HepG2 (cell line): Measurements from ENCODE around the gene MAP7D3. TPM values are rescaled to one million over a fixed set of nuclear protein-coding genes. Genes with fewer than 3 reads are reported as not detected.

Experiments used
- ATAC-seq: fragments of 200-7000 bp; cut with Tn5 transposase; 3 replicates; pipeline ENCODE4 v1.9.1; 2020; ENCODE audit warnings: mild to moderate bottlenecking, moderate library complexity
- BruUV-seq: library from RNA; stranded (reverse); fragments of 400-500 nt; replicated peaks from 2 replicates; lab custom pipeline; 2021; lab: Mats Ljungman, UMichigan
- CTCF ChIA-PET: fragments of 300-600 bp; formaldehyde crosslinking; extraction: SDS; loops from one replicate; lab custom pipeline; 2021; ENCODE audit warnings: low total read pairs, inconsistent platforms, low intra/inter-chr PET ratio; lab: Yijun Ruan, JAX
- POLR2A ChIA-PET: fragments of 350-600 bp; sonication (Branson Sonifier 250); formaldehyde crosslinking; loops from one replicate; lab custom pipeline; 2020; ENCODE audit warnings: antibody characterized with exemption, inconsistent platforms; lab: Yijun Ruan, JAX
- DNase-seq: peaks from one replicate; pipeline ENCODE4 v3.0.0-alpha.2; 2015; ENCODE audit warnings: low spot score
- FAIRE-seq: peaks from 3 replicates; lab custom pipeline; 2011; peaks lifted over from hg19 to GRCh38; lab: Jason Lieb, UNC
- H2AFZ ChIP-seq: one replicate; pipeline ENCODE4 v1.6.1; 2011; ENCODE audit warnings: low read length, inconsistent platforms
- H3K27ac ChIP-seq: fragments of 300-600 bp; 3 replicates; pipeline ENCODE4 v1.8.0; 2011; ENCODE audit warnings: mixed run types, mild to moderate bottlenecking, mixed read lengths, low read length, inconsistent platforms; ENCODE audit not compliant: insufficient read depth; ENCODE audit errors: extremely low read length
- H3K27me3 ChIP-seq, 2 experiments: fragments of 200-600 bp in 1 of 2; 2 replicates in 1 of 2; 3 replicates in 1 of 2; pipeline versions ENCODE4 v1.6.0 to v1.8.0; 2011; ENCODE audit warnings: low read length in 2 of 2, mild to moderate bottlenecking in 2 of 2, moderate library complexity in 2 of 2, inconsistent platforms in 1 of 2; ENCODE audit not compliant: insufficient read depth in 2 of 2, control insufficient read depth in 1 of 2
- H3K36me3 ChIP-seq, 2 experiments: fragments of 200-600 bp in 1 of 2; replicated peaks in 1 of 2; 2 replicates in 1 of 2; 3 replicates in 1 of 2; pipeline versions ENCODE4 v1.5.1 to v1.8.0; 2011; ENCODE audit warnings: low read length in 2 of 2, inconsistent platforms in 1 of 2; ENCODE audit not compliant: insufficient read depth in 2 of 2, control insufficient read depth in 1 of 2
- H3K4me1 ChIP-seq: 2 replicates; pipeline ENCODE4 v1.5.1; 2012; ENCODE audit warnings: low read length, inconsistent platforms; ENCODE audit not compliant: insufficient read depth
- H3K4me2 ChIP-seq: 2 replicates; pipeline ENCODE4 v1.6.0; 2011; ENCODE audit warnings: low read depth, low read length, inconsistent platforms
- H3K4me3 ChIP-seq, 3 experiments: fragments of 200-600 bp in 1 of 3; sonication (generic), shearing (Covaris generic) in 1 of 3; replicated peaks in 1 of 3; 2 replicates each; pipeline ENCODE4 v1.5.1; 2011 to 2016; ENCODE audit warnings: low read length in 3 of 3, inconsistent platforms in 2 of 3, low read depth in 2 of 3, mild to moderate bottlenecking in 2 of 3, control low read depth in 1 of 3, mixed read lengths in 1 of 3; ENCODE audit not compliant: insufficient read depth in 1 of 3
- H3K79me2 ChIP-seq: one replicate; pipeline ENCODE4 v1.6.1; 2011; ENCODE audit warnings: low read length, inconsistent platforms; ENCODE audit not compliant: insufficient read depth
- H3K9ac ChIP-seq: 2 replicates; pipeline ENCODE4 v1.6.0; 2011; ENCODE audit warnings: mild to moderate bottlenecking, low read depth, low read length, inconsistent platforms; ENCODE audit not compliant: insufficient read depth
- H3K9me3 ChIP-seq: 2 replicates; pipeline ENCODE4 v1.5.1; 2012; ENCODE audit warnings: mild to moderate bottlenecking, low read length
- H4K20me1 ChIP-seq: 2 replicates; pipeline ENCODE4 v1.6.0; 2011; ENCODE audit warnings: inconsistent platforms, mild to moderate bottlenecking, low read length, moderate library complexity; ENCODE audit not compliant: insufficient read depth
- AFF4 ChIP-seq: sonication (generic); formaldehyde crosslinking; IDR thresholded peaks from 2 replicates; pipeline ENCODE4 v1.4.0; 2020; ENCODE audit warnings: missing genetic modification reagents
- AGO2 ChIP-seq: fragments of 200-400 bp; formaldehyde crosslinking; optimal IDR thresholded peaks from 2 replicates; pipeline ENCODE3; 2017; ENCODE audit warnings: mild to moderate bottlenecking, low read depth, low read length, moderate library complexity
- CREM ChIP-seq, 2 experiments: sonication (generic) in 1 of 2; formaldehyde crosslinking in 1 of 2; IDR thresholded peaks; 2 replicates each; pipeline versions ENCODE4 v1.4.0 to v1.6.1; 2016 to 2020; ENCODE audit warnings: antibody characterized with exemption in 1 of 2, mild to moderate bottlenecking in 1 of 2, missing genetic modification reagents in 1 of 2
- NFYB ChIP-seq: sonication (generic); formaldehyde crosslinking; IDR thresholded peaks from 2 replicates; pipeline ENCODE4 v1.4.0; 2020; ENCODE audit warnings: missing genetic modification reagents
- POGZ ChIP-seq: sonication (generic); formaldehyde crosslinking; IDR thresholded peaks from 2 replicates; pipeline ENCODE4 v1.4.0; 2020; ENCODE audit warnings: mild to moderate bottlenecking, missing genetic modification reagents
- POLR2A ChIP-seq, 2 experiments: IDR thresholded peaks; 2 replicates each; pipeline ENCODE4 v1.6.1; 2011; ENCODE audit warnings: low read depth in 2 of 2, low read length in 2 of 2, mild to moderate bottlenecking in 1 of 2, moderate library complexity in 1 of 2; ENCODE audit not compliant: insufficient read depth in 1 of 2
- REPIN1 ChIP-seq: sonication (generic); formaldehyde crosslinking; IDR thresholded peaks from 2 replicates; pipeline ENCODE4 v1.8.0; 2022; ENCODE audit warnings: missing genetic modification reagents, low read depth, mild to moderate bottlenecking, borderline replicate concordance
- SIN3B ChIP-seq: fragments of 150-350 bp; IDR thresholded peaks from 2 replicates; pipeline ENCODE4 v1.6.1; 2014; ENCODE audit warnings: low read length
- SNAPC2 ChIP-seq: sonication (generic); formaldehyde crosslinking; IDR thresholded peaks from 2 replicates; pipeline ENCODE4 v1.8.1; 2022; ENCODE audit warnings: mild to moderate bottlenecking, missing genetic modification reagents
- ZBTB7B ChIP-seq: sonication (generic); formaldehyde crosslinking; IDR thresholded peaks from 2 replicates; pipeline ENCODE4 v1.4.0; 2020; ENCODE audit warnings: missing genetic modification reagents
- ZEB1 ChIP-seq: IDR thresholded peaks from 2 replicates; pipeline ENCODE4 v1.6.1; 2012; ENCODE audit warnings: mild to moderate bottlenecking, low read depth, inconsistent platforms; ENCODE audit not compliant: insufficient replicate concordance
- ZFYVE20 ChIP-seq: sonication (generic); formaldehyde crosslinking; IDR thresholded peaks from 2 replicates; pipeline ENCODE4 v1.8.0; 2023; ENCODE audit warnings: low read depth, mild to moderate bottlenecking, moderate library complexity, missing genetic modification reagents, borderline replicate concordance
- ZMYM3 ChIP-seq: sonication (generic); formaldehyde crosslinking; IDR thresholded peaks from 2 replicates; pipeline ENCODE4 v1.5.1; 2020; ENCODE audit warnings: mild to moderate bottlenecking, missing genetic modification reagents
- ZNF672 ChIP-seq: sonication (generic); formaldehyde crosslinking; IDR thresholded peaks from 2 replicates; pipeline ENCODE4 v1.8.1; 2022; ENCODE audit warnings: missing genetic modification reagents
- ZNF816 ChIP-seq: sonication (generic); formaldehyde crosslinking; IDR thresholded peaks from 2 replicates; pipeline ENCODE4 v1.8.0; 2022; ENCODE audit warnings: missing genetic modification reagents, mild to moderate bottlenecking, borderline replicate concordance
- whole genome bisulfite sequencing: methylation state at CpG from one replicate; pipeline ENCODE4 v1.1.6; 2017; ENCODE audit warnings: low lambda C conversion rate; 5-methylcytosine and 5-hydroxymethylcytosine counted together
- in situ Hi-C: cut with HindIII; loops from 2 replicates; pipeline ENCODE4 v1.10.0; 2017; ENCODE audit warnings: low pct_unique_long_range_greater_than_20kb; ENCODE audit not compliant: extremely low pct_ligation_motif_present
- intact Hi-C: fragments of 100-400 bp; cut with micrococcal nuclease; formaldehyde crosslinking; loops from one replicate; pipeline ENCODE4 v1.10.0; 2022; ENCODE audit not compliant: unreplicated experiment
- polyA plus RNA-seq, 8 experiments: library from polyadenylated mRNA; depleted of rRNA in 3 of 8; stranded (reverse) in 7 of 8; unstranded in 1 of 8; fragments of >200 nt; fragmentation: Illumina TruSeq in 4 of 8; extraction: Trizol in 4 of 8; gene quantifications; 2 replicates each; pipeline versions ENCODE4 v1.2.1 to v1.2.3, GENCODE V29; 2011 to 2016; ENCODE audit warnings: low read depth in 4 of 8, missing spikeins in 1 of 8, mixed read lengths in 1 of 8; ENCODE audit not compliant: insufficient read depth in 1 of 8
- total RNA-seq, 5 experiments: library from RNA; depleted of rRNA; stranded (reverse); fragments of >200 nt; fragmentation: Illumina TruSeq; extraction: Trizol; gene quantifications; 2 replicates each; pipeline ENCODE4 v1.2.3, GENCODE V29; 2016; ENCODE audit warnings: low read depth in 1 of 5

Gene MAP7D3
- total and polyA plus RNA-seq, 2 of the 13 experiments (the other 11 are each of a cell fraction or from before 2014, with no cell fraction given) = not detected

GRCh38 chrX:136255541-136255940, 4.3 kb upstream of the MAP7D3 start (continued):
- TF ChIP-seq AFF4 (CRISPR knock-in tag) = no peak
- TF ChIP-seq ZMYM3 (CRISPR knock-in tag) = no peak
- no peak for TF ChIP-seq SIN3B
- no peak for TF ChIP-seq NFYB

GRCh38 chrX:136250191-136251040, 784 bp downstream of the MAP7D3 start:
- no TSS peak for BruUV-seq
- CTCF ChIA-PET = no interaction called here
- no peak for ATAC-seq
- DNase-seq = no peak
- Histone ChIP-seq H3K9ac (no peak overlapping the region), H4K20me1 (no peaks in the 10 kb centered on the region)
- TF ChIP-seq POLR2A (IDR thresholded peaks at IDR 0.05; ENCODE audit: insufficient read depth in 1 of 2, low read depth in 2 of 2, low read length in 2 of 2) = no peak
- no peak for TF ChIP-seq ZBTB7B (CRISPR knock-in tag)
- no peak for TF ChIP-seq REPIN1 (CRISPR knock-in tag)
- TF ChIP-seq ZFYVE20 = no peak
- no peak for TF ChIP-seq CREM (IDR thresholded peaks at IDR 0.05)
- TF ChIP-seq CREM (CRISPR knock-in tag; IDR thresholded peaks at IDR 0.05) = no peak
- TF ChIP-seq ZNF672 (CRISPR knock-in tag) = no peak
- TF ChIP-seq SNAPC2 (CRISPR knock-in tag) = no peak
- no peak for TF ChIP-seq AGO2
- no peak for TF ChIP-seq ZEB1
- TF ChIP-seq ZNF816 (CRISPR knock-in tag) = no peak
- TF ChIP-seq POGZ (CRISPR knock-in tag) = no peak
- TF ChIP-seq, all 625 proteins: peak for 0
- Histone ChIP-seq H3K27me3 (no peaks in the 10 kb centered on the region), H3K9me3 (no peaks in the 10 kb centered on the region), H3K4me2 (no peak overlapping the region), H3K4me3 (no peak overlapping the region), H3K36me3 (no peaks in the 10 kb centered on the region), H3K79me2 (no peaks in the 10 kb centered on the region), H3K27ac (no peak overlapping the region), H2AFZ (no peak overlapping the region), H3K4me1 (no peaks in the 10 kb centered on the region)
- in situ Hi-C loops = no loop called here
- no peak for FAIRE-seq
- WGBS = 1% methylated on average over 7 of the region's 53 CpGs
- POLR2A ChIA-PET = no interaction called here
- intact Hi-C loops = no loop called here
